OCI-LY3 (cell line): ENCODE measurements around the gene N4BP3.

Source experiments
- H2AFZ ChIP-seq: fragments of 200-600, 300-600 bp; shearing (Covaris generic); 2 replicates; pipeline ENCODE4 v1.6.0; 2014; ENCODE audit warnings: antibody characterized with exemption, low read depth, low read length
- H3K27ac ChIP-seq: fragments of 200-600, 300-600 bp; sonication (generic); 2 replicates; pipeline ENCODE4 v1.5.1; 2014; ENCODE audit warnings: mild to moderate bottlenecking, low read length, moderate library complexity, mixed read lengths
- H3K27me3 ChIP-seq: fragments of 200-600, 300-600 bp; sonication (generic); 2 replicates; pipeline ENCODE4 v1.6.1; 2014; ENCODE audit warnings: low read depth, low read length, mixed read lengths
- H3K36me3 ChIP-seq: fragments of 200-600, 300-600 bp; sonication (generic); replicated peaks from 2 replicates; pipeline ENCODE3; 2014; ENCODE audit warnings: low read depth, low read length, mixed read lengths
- H3K4me1 ChIP-seq: fragments of 300-600, 200-600 bp; sonication (generic); 2 replicates; pipeline ENCODE4 v1.6.1; 2014; ENCODE audit warnings: low read length, mixed read lengths
- H3K4me2 ChIP-seq: fragments of 200-600, 300-600 bp; sonication (generic); 2 replicates; pipeline ENCODE4 v1.6.1; 2014; ENCODE audit warnings: low read length, mixed read lengths
- H3K4me3 ChIP-seq: fragments of 300-600, 200-600 bp; sonication (generic); 2 replicates; pipeline ENCODE4 v1.5.1; 2014; ENCODE audit warnings: antibody characterized with exemption, mild to moderate bottlenecking, low read length, moderate library complexity
- H3K79me2 ChIP-seq: fragments of 300-600, 200-600 bp; shearing (Covaris generic); 2 replicates; pipeline ENCODE4 v1.6.1; 2014; ENCODE audit warnings: mild to moderate bottlenecking, low read length, mixed read lengths
- H3K9ac ChIP-seq: fragments of 300-600, 200-600 bp; shearing (Covaris generic); 2 replicates; pipeline ENCODE4 v1.6.0; 2014; ENCODE audit warnings: mild to moderate bottlenecking, low read length, moderate library complexity
- H3K9me3 ChIP-seq: fragments of 200-600, 300-600 bp; shearing (Covaris generic); 2 replicates; pipeline ENCODE4 v1.6.1; 2014; ENCODE audit warnings: low read length, mixed read lengths; ENCODE audit not compliant: insufficient read depth
- H4K20me1 ChIP-seq: fragments of 200-600, 300-600 bp; sonication (generic); 2 replicates; pipeline ENCODE4 v1.6.1; 2016; ENCODE audit warnings: low read length, mixed read lengths; ENCODE audit not compliant: insufficient read depth
- EZH2phosphoT487 ChIP-seq: fragments of 200-600 bp; shearing (Covaris generic); IDR thresholded peaks from 2 replicates; pipeline ENCODE4 v1.6.1; 2018; ENCODE audit warnings: antibody characterized with exemption, mixed run types, low read depth
- TF ChIP-seq, protein P1 (sequence below): fragments of 200-600, 300-600 bp; sonication (generic); IDR thresholded peaks from 2 replicates; pipeline ENCODE4 v1.5.1; 2014; ENCODE audit warnings: antibody characterized with exemption, low read length, low read depth

Gene N4BP3

DNA sequence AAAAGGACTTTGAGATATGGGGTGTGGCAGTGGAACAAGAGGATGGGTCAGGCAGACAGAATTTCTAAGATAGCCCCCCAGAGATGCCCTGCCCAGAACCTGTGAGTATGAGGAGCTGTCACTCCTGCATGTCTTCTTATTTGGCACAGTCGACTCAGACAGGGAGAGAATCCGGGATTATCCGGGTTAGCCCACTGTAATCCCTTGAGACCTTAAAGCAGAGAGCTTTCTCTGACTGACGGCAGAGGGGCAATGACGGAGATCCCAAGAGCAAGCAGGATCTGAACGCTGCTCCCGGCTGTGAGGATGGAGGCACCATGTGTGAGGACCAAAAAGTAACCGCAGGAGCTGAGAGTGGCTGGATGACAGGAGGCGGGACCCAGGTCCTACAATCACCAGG lies 49.1 kb downstream of the N4BP3 start:
- Histone ChIP-seq H3K27me3 (peaks cover 7% of the 10 kb centered on the region; the same call in 1 of the 2 replicates), H3K4me2 (no peak overlapping the region), H3K36me3 (no peaks in the 10 kb centered on the region), H3K4me1 (peaks cover 16% of the 10 kb centered on the region), H3K9me3 (no peaks in the 10 kb centered on the region), H2AFZ (no peak overlapping the region), H3K27ac (no peak overlapping the region), H3K9ac (no peak overlapping the region), H3K79me2 (no peaks in the 10 kb centered on the region), H3K4me3 (no peak overlapping the region), H4K20me1 (no peaks in the 10 kb centered on the region)
- TF ChIP-seq, protein P1, sequence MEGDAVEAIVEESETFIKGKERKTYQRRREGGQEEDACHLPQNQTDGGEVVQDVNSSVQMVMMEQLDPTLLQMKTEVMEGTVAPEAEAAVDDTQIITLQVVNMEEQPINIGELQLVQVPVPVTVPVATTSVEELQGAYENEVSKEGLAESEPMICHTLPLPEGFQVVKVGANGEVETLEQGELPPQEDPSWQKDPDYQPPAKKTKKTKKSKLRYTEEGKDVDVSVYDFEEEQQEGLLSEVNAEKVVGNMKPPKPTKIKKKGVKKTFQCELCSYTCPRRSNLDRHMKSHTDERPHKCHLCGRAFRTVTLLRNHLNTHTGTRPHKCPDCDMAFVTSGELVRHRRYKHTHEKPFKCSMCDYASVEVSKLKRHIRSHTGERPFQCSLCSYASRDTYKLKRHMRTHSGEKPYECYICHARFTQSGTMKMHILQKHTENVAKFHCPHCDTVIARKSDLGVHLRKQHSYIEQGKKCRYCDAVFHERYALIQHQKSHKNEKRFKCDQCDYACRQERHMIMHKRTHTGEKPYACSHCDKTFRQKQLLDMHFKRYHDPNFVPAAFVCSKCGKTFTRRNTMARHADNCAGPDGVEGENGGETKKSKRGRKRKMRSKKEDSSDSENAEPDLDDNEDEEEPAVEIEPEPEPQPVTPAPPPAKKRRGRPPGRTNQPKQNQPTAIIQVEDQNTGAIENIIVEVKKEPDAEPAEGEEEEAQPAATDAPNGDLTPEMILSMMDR: no peak
- no peak for TF ChIP-seq EZH2phosphoT487

DNA sequence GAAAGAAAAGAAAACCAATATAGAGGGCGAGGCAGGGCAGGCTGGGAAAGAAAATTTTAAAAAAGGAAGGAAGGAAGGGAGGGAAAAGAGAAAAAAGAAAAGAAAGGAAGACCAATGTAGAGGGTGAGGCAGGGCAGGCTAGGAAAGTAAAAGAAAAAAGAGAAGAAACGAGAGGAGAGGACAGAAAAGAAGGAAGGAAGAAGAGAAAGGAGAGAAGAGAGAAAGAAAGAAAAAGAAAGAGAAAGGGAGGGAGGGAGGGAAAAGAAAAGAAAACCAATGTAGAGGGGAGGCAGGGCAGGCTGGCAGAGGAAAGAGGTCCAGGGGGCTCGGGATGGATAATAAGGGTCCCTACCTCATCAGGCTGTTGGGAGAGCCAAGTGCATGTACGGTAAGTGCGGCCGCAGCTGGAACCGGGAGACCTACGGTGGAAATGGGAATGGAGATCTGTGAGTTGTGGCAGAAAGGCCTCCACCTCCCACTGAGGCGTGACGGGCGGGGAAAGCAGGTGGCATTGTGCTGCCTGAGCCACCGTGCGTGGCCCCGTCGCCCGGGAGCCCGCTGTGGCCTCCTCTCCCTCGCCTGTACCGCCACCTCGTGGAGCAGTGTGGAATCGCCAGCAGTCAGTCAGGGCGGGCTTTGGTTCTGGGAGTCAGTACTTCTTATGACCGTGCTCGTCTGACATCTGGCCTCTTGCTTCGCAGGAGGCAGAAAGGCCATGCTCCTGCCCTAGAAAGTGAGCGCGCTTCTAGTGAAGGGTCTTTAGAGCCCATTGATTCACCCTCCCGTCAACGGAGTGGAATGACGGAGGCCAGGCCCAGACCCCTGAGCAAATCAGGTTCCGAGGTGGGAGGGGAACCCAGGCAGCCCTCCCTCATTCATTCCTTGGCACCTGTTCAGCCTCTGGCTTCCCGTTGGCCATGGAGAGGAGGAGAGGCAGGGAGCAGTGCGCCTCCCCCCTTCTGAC lies 50.7 kb downstream of the N4BP3 start:
- peak overlapping the region; percentile 78 for H3K4me3 ChIP-seq
- no peaks in the 10 kb centered on the region for H3K79me2 ChIP-seq
- H3K36me3 ChIP-seq: no peaks in the 10 kb centered on the region
- TF ChIP-seq EZH2phosphoT487: no peak
- TF ChIP-seq, protein P1: peak; percentile 90
- no peaks in the 10 kb centered on the region for H4K20me1 ChIP-seq
- H2AFZ ChIP-seq: peak overlapping the region; percentile 97
- H3K9ac ChIP-seq: peak overlapping the region; percentile 59
- H3K27ac ChIP-seq: no peak overlapping the region
- H3K27me3 ChIP-seq: peaks cover 7% of the 10 kb centered on the region; the same call in 1 of the 2 replicates
- no peaks in the 10 kb centered on the region for H3K9me3 ChIP-seq
- peaks cover 19% of the 10 kb centered on the region for H3K4me1 ChIP-seq
- peak overlapping the region; percentile 92 for H3K4me2 ChIP-seq

DNA sequence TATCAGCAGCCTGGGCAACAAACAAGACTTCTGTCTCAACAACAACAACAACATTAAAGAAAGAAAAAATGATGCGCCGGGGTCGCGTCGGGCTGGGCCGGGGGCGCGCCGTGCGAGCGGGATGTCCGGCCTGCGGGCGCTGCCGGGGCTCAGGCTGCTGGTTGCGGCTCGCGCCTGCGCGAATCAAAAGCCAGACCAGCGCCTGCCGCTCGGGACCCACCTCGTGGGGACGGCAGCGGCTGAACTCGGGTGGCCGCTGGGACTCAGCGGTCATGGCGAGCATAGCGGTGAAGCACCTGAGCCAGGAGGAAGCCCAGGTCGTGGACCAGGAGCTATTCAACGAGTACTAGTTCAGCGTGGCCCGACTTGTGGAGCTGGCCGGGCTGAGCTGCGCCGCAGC lies 52.2 kb downstream of the N4BP3 start:
- no peaks in the 10 kb centered on the region for H3K9me3 ChIP-seq
- TF ChIP-seq EZH2phosphoT487: no peak
- TF ChIP-seq, protein P1: no peak
- H2AFZ ChIP-seq: no peak overlapping the region
- H3K4me1 ChIP-seq: peaks cover 13% of the 10 kb centered on the region
- no peaks in the 10 kb centered on the region for H4K20me1 ChIP-seq
- no peak overlapping the region for H3K4me2 ChIP-seq
- peaks cover 7% of the 10 kb centered on the region; the same call in 1 of the 2 replicates for H3K27me3 ChIP-seq
- no peaks in the 10 kb centered on the region for H3K79me2 ChIP-seq
- H3K36me3 ChIP-seq: no peaks in the 10 kb centered on the region
- H3K9ac ChIP-seq: no peak overlapping the region
- H3K4me3 ChIP-seq: no peak overlapping the region
- no peak overlapping the region for H3K27ac ChIP-seq

DNA sequence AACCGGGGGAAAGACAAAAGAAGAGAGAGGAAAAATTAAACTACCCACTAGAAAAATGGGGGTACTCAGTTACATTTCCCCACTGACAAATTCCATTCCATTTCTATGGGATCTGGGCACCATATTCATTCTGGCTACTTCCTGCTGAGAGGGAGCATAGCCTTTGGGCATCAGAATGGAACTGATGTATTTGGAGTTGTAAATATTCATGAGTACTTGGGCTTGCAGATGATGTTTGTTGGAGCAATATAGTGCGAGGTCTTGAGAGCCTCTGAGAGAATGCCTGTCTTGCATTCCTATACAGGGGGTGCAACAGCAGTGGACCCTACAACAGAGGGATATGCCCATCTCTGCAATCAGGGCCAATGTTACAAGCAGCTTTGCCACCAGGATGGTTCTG lies 57.1 kb downstream of the N4BP3 start:
- H3K4me2 ChIP-seq: no peak overlapping the region
- H3K9ac ChIP-seq: no peak overlapping the region
- TF ChIP-seq, protein P1: no peak
- TF ChIP-seq EZH2phosphoT487: no peak
- H3K4me3 ChIP-seq: no peak overlapping the region
- H3K36me3 ChIP-seq: no peaks in the 10 kb centered on the region
- no peak overlapping the region for H2AFZ ChIP-seq
- H3K9me3 ChIP-seq: no peaks in the 10 kb centered on the region
- no peaks in the 10 kb centered on the region for H3K27me3 ChIP-seq
- H3K4me1 ChIP-seq: peaks cover 3% of the 10 kb centered on the region; the same call in 1 of the 2 replicates
- no peak overlapping the region for H3K27ac ChIP-seq
- no peaks in the 10 kb centered on the region for H3K79me2 ChIP-seq
- no peaks in the 10 kb centered on the region for H4K20me1 ChIP-seq
